Activated T-cell treated with anti-CD3 and anti-CD28 coated beads, Interleukin-2, amount 50 U/mL, for 24 hours (primary cell): Measurements from ENCODE around the gene SLC39A8.

Experiments used
- DNase-seq: peaks from one replicate; pipeline ENCODE4 v3.0.0-alpha.2; 2020
- H3K27ac Mint-ChIP-seq: 2 replicates; pipeline ENCODE4 v1.8.0; 2020; ENCODE audit warnings: mild to moderate bottlenecking, mixed read lengths
- H3K27me3 Mint-ChIP-seq: 2 replicates; pipeline ENCODE4 v1.8.0; 2020; ENCODE audit warnings: mixed read lengths
- H3K36me3 Mint-ChIP-seq: 2 replicates; pipeline ENCODE4 v1.8.0; 2020; ENCODE audit warnings: low read depth, mixed read lengths
- H3K4me1 Mint-ChIP-seq: 2 replicates; pipeline ENCODE4 v1.8.0; 2020; ENCODE audit warnings: low read depth, mixed read lengths
- H3K4me3 Mint-ChIP-seq: 2 replicates; pipeline ENCODE4 v1.8.0; 2020; ENCODE audit warnings: mild to moderate bottlenecking, moderate library complexity, mixed read lengths
- H3K9me3 Mint-ChIP-seq: 2 replicates; pipeline ENCODE4 v1.8.0; 2020; ENCODE audit warnings: mixed read lengths

Gene SLC39A8

DNA sequence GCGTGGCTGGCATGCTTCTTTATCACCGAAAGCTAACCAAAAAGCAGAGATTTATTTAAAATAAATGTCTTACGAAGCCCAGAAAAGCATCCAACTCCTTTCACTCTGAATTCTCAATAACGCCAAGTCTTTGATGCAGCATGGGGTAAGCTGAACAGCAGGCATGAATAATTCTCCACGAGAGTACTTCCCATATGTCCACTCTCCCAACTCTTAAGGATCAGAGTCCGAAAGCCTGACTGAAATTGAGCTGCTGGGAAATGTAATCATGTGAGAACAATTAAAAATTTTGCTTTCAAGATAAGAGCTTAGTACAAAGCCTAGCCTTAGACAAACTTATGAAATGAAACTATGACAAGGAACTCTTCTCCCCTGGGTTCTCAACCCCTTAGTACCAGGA lies 7.5 kb upstream of the SLC39A8 start:
- no peak for DNase-seq
- Mint-ChIP-seq H3K9me3 (no peaks in the 10 kb centered on the region), H3K36me3 (no peaks in the 10 kb centered on the region), H3K4me1 (no peaks in the 10 kb centered on the region), H3K27ac (no peak overlapping the region), H3K4me3 (no peak overlapping the region), H3K27me3 (no peaks in the 10 kb centered on the region)

DNA sequence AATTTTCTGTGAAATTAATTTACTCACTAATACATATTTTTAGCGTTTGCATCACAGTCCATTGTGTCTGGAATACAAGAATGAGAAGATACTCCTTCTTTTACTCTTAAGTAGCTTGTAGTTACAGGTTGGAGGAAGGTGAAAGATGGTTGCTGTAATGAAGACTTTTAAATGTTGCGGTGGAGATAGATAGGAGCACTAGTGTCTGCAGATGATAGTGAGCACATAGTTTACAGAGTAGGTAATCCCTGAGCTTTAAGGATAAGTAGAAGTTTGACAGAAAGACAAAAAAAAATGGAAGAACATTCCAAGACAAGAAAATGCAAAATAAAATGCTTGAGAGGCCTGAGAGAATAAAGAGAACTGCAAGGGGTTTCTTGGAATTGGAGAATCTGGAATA lies 5.4 kb upstream of the SLC39A8 start:
- no peaks in the 10 kb centered on the region for H3K9me3 Mint-ChIP-seq
- no peak overlapping the region for H3K4me3 Mint-ChIP-seq
- peaks cover 9% of the 10 kb centered on the region for H3K4me1 Mint-ChIP-seq
- H3K27me3 Mint-ChIP-seq = no peaks in the 10 kb centered on the region
- no peak for DNase-seq
- H3K27ac Mint-ChIP-seq = no peak overlapping the region
- H3K36me3 Mint-ChIP-seq = no peaks in the 10 kb centered on the region

- no peak overlapping the region for H3K4me3 Mint-ChIP-seq
- H3K27ac Mint-ChIP-seq = no peak overlapping the region
- no peaks in the 10 kb centered on the region for H3K27me3 Mint-ChIP-seq
- H3K36me3 Mint-ChIP-seq = peaks cover 10% of the 10 kb centered on the region
- peaks cover 12% of the 10 kb centered on the region for H3K4me1 Mint-ChIP-seq
- H3K9me3 Mint-ChIP-seq = no peaks in the 10 kb centered on the region
- DNase-seq = no peak
These were observed 3.4 kb upstream of the SLC39A8 start for GRCh38 chr4:102348701-102349100.

DNA sequence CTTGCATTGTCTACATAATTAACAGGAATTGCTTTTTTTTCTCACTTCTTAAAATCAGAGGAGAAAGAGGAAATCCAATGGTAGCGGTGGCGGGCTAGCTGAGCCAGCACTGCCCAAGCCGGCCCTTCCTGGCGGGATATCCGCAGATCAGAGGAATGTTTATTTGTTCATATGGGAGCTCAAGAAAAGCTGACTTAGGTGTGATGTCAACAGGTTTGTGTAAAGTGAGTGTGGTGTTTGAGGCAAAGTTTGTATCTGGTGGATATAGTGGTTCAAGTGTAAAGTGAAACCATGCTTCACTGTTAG lies 466 bp upstream of the SLC39A8 start:
- Mint-ChIP-seq H3K36me3 (peaks cover 30% of the 10 kb centered on the region), H3K27ac (peak overlapping the region; percentile 95), H3K27me3 (no peaks in the 10 kb centered on the region), H3K4me1 (peaks cover 37% of the 10 kb centered on the region), H3K4me3 (peak overlapping the region; percentile 82), H3K9me3 (no peaks in the 10 kb centered on the region)
- no peak for DNase-seq

GRCh38 chr4:102344520-102344953 lies 745 bp downstream of the SLC39A8 start:
- H3K27me3 Mint-ChIP-seq = no peaks in the 10 kb centered on the region
- H3K27ac Mint-ChIP-seq = peak overlapping the region; percentile 95
- DNase-seq = peak; percentile 84
- peaks cover 48% of the 10 kb centered on the region for H3K4me1 Mint-ChIP-seq
- H3K36me3 Mint-ChIP-seq = peaks cover 38% of the 10 kb centered on the region
- H3K9me3 Mint-ChIP-seq = no peaks in the 10 kb centered on the region
- peak overlapping the region; percentile 82 for H3K4me3 Mint-ChIP-seq

GRCh38 chr4:102343964-102344519 lies 1.2 kb downstream of the SLC39A8 start:
- peak overlapping the region; percentile 82 for H3K4me3 Mint-ChIP-seq
- peak overlapping the region; percentile 95 for H3K27ac Mint-ChIP-seq
- no peaks in the 10 kb centered on the region for H3K9me3 Mint-ChIP-seq
- H3K27me3 Mint-ChIP-seq = no peaks in the 10 kb centered on the region
- no peak for DNase-seq
- peaks cover 43% of the 10 kb centered on the region for H3K36me3 Mint-ChIP-seq
- H3K4me1 Mint-ChIP-seq = peaks cover 51% of the 10 kb centered on the region

DNA sequence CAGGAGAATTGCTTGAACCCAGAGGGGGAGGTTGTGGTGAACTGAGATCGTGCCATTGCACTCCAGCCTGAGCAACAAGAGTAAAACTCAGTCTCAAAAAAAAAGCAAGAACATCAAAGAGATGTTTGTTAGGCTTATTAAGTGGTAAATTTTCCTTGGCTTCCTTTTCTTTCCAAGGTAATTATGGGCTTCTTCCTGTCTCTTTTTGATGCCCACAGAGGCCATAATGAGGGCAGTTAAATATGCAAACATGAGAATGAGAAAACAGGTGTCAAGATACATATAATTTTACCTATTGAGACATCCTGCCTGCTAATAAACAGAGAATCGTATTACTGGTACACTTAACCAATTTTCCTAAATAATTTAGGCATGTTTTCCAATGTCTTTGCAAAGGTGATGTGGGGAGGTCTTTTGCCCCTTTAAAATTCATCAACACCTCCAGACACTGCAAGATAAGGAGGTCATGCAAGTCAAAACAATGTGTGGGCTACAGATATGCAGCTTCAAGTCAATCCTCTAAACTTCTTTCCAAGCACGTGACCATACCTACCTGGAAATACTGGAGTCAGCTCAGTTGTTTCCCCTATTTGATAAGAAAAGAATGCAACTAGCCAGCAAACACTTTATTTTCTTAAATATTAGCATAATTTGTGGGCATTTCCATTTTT lies 2.7 kb downstream of the SLC39A8 start:
- Mint-ChIP-seq H3K36me3 (peaks cover 53% of the 10 kb centered on the region), H3K27me3 (no peaks in the 10 kb centered on the region), H3K4me3 (peak overlapping the region; percentile 82), H3K27ac (no peak overlapping the region), H3K4me1 (peaks cover 60% of the 10 kb centered on the region), H3K9me3 (no peaks in the 10 kb centered on the region)
- no peak for DNase-seq

DNA sequence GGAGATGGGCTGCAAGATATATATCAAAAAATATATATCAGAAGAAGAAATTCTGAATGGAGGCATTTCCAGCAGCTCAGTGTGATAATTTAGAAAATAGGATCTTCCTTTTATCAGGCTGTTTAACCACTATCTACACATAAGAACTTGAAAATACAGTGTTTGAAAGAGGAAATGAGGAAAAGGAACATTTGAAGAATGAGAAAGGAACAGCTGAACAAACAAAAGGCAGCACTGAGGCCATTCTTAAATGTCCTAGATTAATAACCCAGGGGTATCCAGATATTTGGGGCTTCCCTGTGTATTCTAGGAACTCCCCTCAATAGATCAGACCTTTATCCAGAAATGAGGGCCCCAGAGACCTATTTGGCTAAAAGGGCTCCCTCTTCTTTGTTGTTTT lies 4.1 kb downstream of the SLC39A8 start:
- Mint-ChIP-seq H3K4me1 (peaks cover 63% of the 10 kb centered on the region), H3K9me3 (no peaks in the 10 kb centered on the region), H3K36me3 (peaks cover 57% of the 10 kb centered on the region), H3K4me3 (no peak overlapping the region), H3K27me3 (no peaks in the 10 kb centered on the region), H3K27ac (no peak overlapping the region)
- DNase-seq = no peak

GRCh38 chr4:102339018-102339417 lies 6.3 kb downstream of the SLC39A8 start:
- H3K27me3 Mint-ChIP-seq = no peaks in the 10 kb centered on the region
- no peak overlapping the region for H3K27ac Mint-ChIP-seq
- H3K4me3 Mint-ChIP-seq = no peak overlapping the region
- peaks cover 65% of the 10 kb centered on the region for H3K36me3 Mint-ChIP-seq
- no peaks in the 10 kb centered on the region for H3K9me3 Mint-ChIP-seq
- peaks cover 75% of the 10 kb centered on the region for H3K4me1 Mint-ChIP-seq
- no peak for DNase-seq

DNA sequence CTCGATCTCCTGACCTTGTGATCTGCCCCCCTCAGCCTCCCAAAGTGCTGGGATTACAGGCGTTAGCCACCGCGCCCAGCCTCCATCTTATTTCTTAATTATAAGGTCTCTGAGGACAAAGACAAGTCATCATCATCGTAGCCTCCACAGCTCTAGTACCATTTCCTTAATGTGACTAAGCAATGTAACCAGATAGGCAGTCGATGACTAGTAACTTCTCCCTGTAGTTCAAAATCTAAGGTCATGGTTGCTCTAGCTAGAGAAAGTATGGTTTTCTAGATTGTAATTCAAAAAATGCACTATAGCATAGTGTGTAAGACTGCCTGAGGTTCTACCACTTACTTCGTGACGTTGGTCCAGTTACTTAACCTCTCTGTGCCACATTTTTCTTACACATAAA lies 6.9 kb downstream of the SLC39A8 start:
- Mint-ChIP-seq H3K9me3 (no peaks in the 10 kb centered on the region), H3K4me3 (no peak overlapping the region), H3K36me3 (peaks cover 60% of the 10 kb centered on the region), H3K27me3 (no peaks in the 10 kb centered on the region), H3K27ac (no peak overlapping the region), H3K4me1 (peaks cover 81% of the 10 kb centered on the region)
- DNase-seq = no peak

DNA sequence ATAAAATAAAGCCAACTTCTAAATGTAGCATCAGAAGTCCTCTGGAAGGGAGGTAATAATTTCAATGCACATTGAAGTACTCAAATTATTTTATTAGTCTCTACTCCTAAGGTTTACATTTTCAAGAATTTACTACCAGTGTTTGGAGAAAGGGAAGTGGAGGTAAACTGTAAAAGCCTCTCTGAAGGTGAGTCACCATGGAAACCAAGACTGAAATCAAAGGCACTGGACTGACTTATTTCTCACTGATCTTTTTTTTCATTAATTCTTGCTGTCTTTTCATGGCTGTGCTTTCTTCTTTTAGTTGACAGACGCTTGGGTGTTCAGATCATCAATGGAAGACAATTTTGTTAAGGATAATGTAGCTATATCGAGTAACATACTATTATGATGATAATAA lies 9.7 kb downstream of the SLC39A8 start:
- Mint-ChIP-seq H3K4me3 (no peak overlapping the region), H3K27ac (no peak overlapping the region), H3K4me1 (peaks cover 74% of the 10 kb centered on the region), H3K36me3 (peaks cover 43% of the 10 kb centered on the region), H3K9me3 (no peaks in the 10 kb centered on the region), H3K27me3 (no peaks in the 10 kb centered on the region)
- no peak for DNase-seq

DNA sequence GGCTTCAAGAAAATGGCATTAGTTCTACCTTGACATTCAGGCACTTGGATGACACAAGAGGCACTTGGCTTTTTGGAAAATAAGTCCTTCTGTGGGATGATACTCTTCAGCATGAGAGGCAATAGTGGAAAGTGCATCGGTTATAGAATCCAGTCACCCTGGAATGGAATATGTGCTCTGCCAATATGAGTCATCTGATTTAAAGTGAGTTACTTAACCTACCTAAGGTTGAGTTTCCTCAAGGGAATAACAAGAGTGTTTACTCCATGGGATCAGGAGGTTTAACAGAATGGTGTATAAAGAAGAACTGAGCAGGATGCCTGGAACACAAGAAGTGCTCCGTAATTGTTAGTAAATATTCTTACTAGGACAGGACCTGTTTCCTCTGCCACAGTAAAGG lies 10.7 kb downstream of the SLC39A8 start:
- Mint-ChIP-seq H3K9me3 (no peaks in the 10 kb centered on the region), H3K36me3 (peaks cover 38% of the 10 kb centered on the region)
- no peak for DNase-seq

GRCh38 chr4:102333787-102334186 lies 11.5 kb downstream of the SLC39A8 start:
- H3K36me3 Mint-ChIP-seq = peaks cover 32% of the 10 kb centered on the region
- H3K27ac Mint-ChIP-seq = no peak overlapping the region
- no peak overlapping the region for H3K4me3 Mint-ChIP-seq
- H3K9me3 Mint-ChIP-seq = no peaks in the 10 kb centered on the region
- H3K4me1 Mint-ChIP-seq = peaks cover 73% of the 10 kb centered on the region
- no peak for DNase-seq
- H3K27me3 Mint-ChIP-seq = no peaks in the 10 kb centered on the region

More for the DNA sequence above, 10.7 kb downstream of the SLC39A8 start:
- H3K27ac Mint-ChIP-seq = no peak overlapping the region
- no peak overlapping the region for H3K4me3 Mint-ChIP-seq
- peaks cover 74% of the 10 kb centered on the region for H3K4me1 Mint-ChIP-seq
- no peaks in the 10 kb centered on the region for H3K27me3 Mint-ChIP-seq

GRCh38 chr4:102328045-102328444 lies 17.2 kb downstream of the SLC39A8 start:
- peaks cover 55% of the 10 kb centered on the region for H3K4me1 Mint-ChIP-seq

GRCh38 chr4:102326951-102327350 lies 18.3 kb downstream of the SLC39A8 start:
- no peak for DNase-seq
- Mint-ChIP-seq H3K36me3 (peaks cover 20% of the 10 kb centered on the region), H3K9me3 (no peaks in the 10 kb centered on the region), H3K27ac (no peak overlapping the region), H3K4me3 (no peak overlapping the region), H3K27me3 (no peaks in the 10 kb centered on the region), H3K4me1 (peaks cover 58% of the 10 kb centered on the region)

More at GRCh38 chr4:102328045-102328444, 17.2 kb downstream of the SLC39A8 start:
- no peaks in the 10 kb centered on the region for H3K27me3 Mint-ChIP-seq
- no peak for DNase-seq
- no peaks in the 10 kb centered on the region for H3K9me3 Mint-ChIP-seq
- no peak overlapping the region for H3K4me3 Mint-ChIP-seq
- H3K27ac Mint-ChIP-seq = no peak overlapping the region
- H3K36me3 Mint-ChIP-seq = peaks cover 22% of the 10 kb centered on the region
